Calu3 (cell line): ENCODE measurements around the gene INPP5F. TPM values are rescaled to one million over a fixed set of nuclear protein-coding genes. Genes with fewer than 3 reads are reported as not detected.

Source experiments
- BruUV-seq: library from RNA; stranded (reverse); fragments of 400-500 nt; replicated peaks from 2 replicates; lab custom pipeline; 2021; lab: Mats Ljungman, UMichigan
- CTCF ChIA-PET: fragments of 300-600 bp; sonication (Branson Sonifier 250); formaldehyde crosslinking; loops from one replicate; lab custom pipeline; 2022; ENCODE audit warnings: antibody characterized with exemption; lab: Charles Lee
- DNase-seq: peaks from one replicate; pipeline ENCODE4 v3.0.0; 2022
- H3K27ac Mint-ChIP-seq: one replicate; pipeline ENCODE4 v1.8.0; 2022; ENCODE audit warnings: mixed read lengths; ENCODE audit not compliant: unreplicated experiment
- H3K27me3 Mint-ChIP-seq: one replicate; pipeline ENCODE4 v1.8.0; 2022; ENCODE audit warnings: mixed read lengths; ENCODE audit not compliant: unreplicated experiment
- H3K36me3 Mint-ChIP-seq: one replicate; pipeline ENCODE4 v1.8.0; 2022; ENCODE audit warnings: mild to moderate bottlenecking, moderate library complexity, mixed read lengths; ENCODE audit not compliant: insufficient read depth, unreplicated experiment
- H3K4me1 Mint-ChIP-seq: one replicate; pipeline ENCODE4 v1.8.0; 2022; ENCODE audit warnings: mild to moderate bottlenecking, low read depth, mixed read lengths; ENCODE audit not compliant: unreplicated experiment
- H3K4me3 Mint-ChIP-seq: one replicate; pipeline ENCODE4 v1.8.0; 2022; ENCODE audit warnings: mild to moderate bottlenecking, low read depth, moderate library complexity, mixed read lengths; ENCODE audit not compliant: unreplicated experiment
- H3K9me3 Mint-ChIP-seq: one replicate; pipeline ENCODE4 v1.8.0; 2022; ENCODE audit warnings: low read depth, mixed read lengths; ENCODE audit not compliant: unreplicated experiment
- CTCF ChIP-seq: fragments of 200-600 bp; IDR thresholded peaks from one replicate; pipeline ENCODE4 v1.8.0; 2022; ENCODE audit warnings: antibody characterized with exemption; ENCODE audit not compliant: unreplicated experiment
- intact Hi-C: fragments of 100-400 bp; cut with micrococcal nuclease; formaldehyde crosslinking; loops from one replicate; pipeline ENCODE4 v1.10.0; 2022; ENCODE audit not compliant: unreplicated experiment
- total RNA-seq: library from RNA; stranded (reverse); gene quantifications from 2 replicates; pipeline ENCODE4 v1.2.3, GENCODE V29; 2022

The INPP5F gene
- total RNA-seq, 1 experiment from 2014 or later = 6.9 TPM

GRCh38 chr10:119755446-119755845 is 29.6 kb downstream of the INPP5F start:
- Mint-ChIP-seq H3K36me3 (no peaks in the 10 kb centered on the region), H3K4me1 (peaks cover 12% of the 10 kb centered on the region), H3K27me3 (no peaks in the 10 kb centered on the region)

GRCh38 chr10:119758448-119759195 is 32.8 kb downstream of the INPP5F start:
- no peak overlapping the region for H3K4me3 Mint-ChIP-seq
- no peaks in the 10 kb centered on the region for H3K36me3 Mint-ChIP-seq
- no peak overlapping the region for H3K27ac Mint-ChIP-seq
- BruUV-seq = no TSS peak
- no peaks in the 10 kb centered on the region for H3K9me3 Mint-ChIP-seq
- no peak for DNase-seq
- H3K27me3 Mint-ChIP-seq = no peaks in the 10 kb centered on the region
- intact Hi-C loops = no loop called here
- CTCF ChIA-PET = no interaction called here
- peaks cover 8% of the 10 kb centered on the region for H3K4me1 Mint-ChIP-seq
- no peak for TF ChIP-seq CTCF

More at GRCh38 chr10:119755446-119755845, 29.6 kb downstream of the INPP5F start:
- H3K27ac Mint-ChIP-seq = no peak overlapping the region
- no TSS peak for BruUV-seq
- DNase-seq = no peak
- no peak for TF ChIP-seq CTCF
- intact Hi-C loops = no loop called here
- CTCF ChIA-PET = no interaction called here
- H3K4me3 Mint-ChIP-seq = no peak overlapping the region
- H3K9me3 Mint-ChIP-seq = no peaks in the 10 kb centered on the region

- DNase-seq = no peak
- Mint-ChIP-seq H3K9me3 (no peaks in the 10 kb centered on the region), H3K36me3 (no peaks in the 10 kb centered on the region), H3K27ac (no peak overlapping the region), H3K4me3 (no peak overlapping the region), H3K4me1 (no peaks in the 10 kb centered on the region), H3K27me3 (no peaks in the 10 kb centered on the region)
- TF ChIP-seq CTCF = no peak
- CTCF ChIA-PET = no interaction called here
- intact Hi-C loops = no loop called here
- no TSS peak for BruUV-seq
These were observed 34.0 kb downstream of the INPP5F start for GRCh38 chr10:119759832-119760231.

DNA sequence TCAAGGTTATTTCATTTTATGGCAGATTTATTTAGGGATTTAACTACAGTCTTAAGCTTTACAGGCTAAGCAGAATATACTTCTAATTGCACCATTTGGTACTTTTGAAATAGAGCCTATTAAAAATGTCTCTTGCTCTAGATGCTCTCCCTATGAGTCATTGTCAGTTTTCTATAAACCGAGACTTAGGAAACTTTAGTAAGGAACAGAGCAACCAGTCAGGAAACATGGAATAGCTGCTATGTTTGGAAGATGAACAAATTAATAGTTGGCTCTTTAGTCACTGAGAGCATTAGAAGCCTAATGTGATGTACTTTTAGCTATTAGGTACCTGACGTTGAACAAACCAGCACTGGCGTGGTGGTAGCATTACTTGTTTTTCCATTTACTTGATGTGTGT is 35.3 kb downstream of the INPP5F start:
- intact Hi-C loops = no loop called here
- no peak for DNase-seq
- Mint-ChIP-seq H3K4me1 (no peaks in the 10 kb centered on the region), H3K4me3 (no peak overlapping the region), H3K9me3 (no peaks in the 10 kb centered on the region), H3K27me3 (no peaks in the 10 kb centered on the region), H3K36me3 (no peaks in the 10 kb centered on the region), H3K27ac (no peak overlapping the region)
- CTCF ChIA-PET = no interaction called here
- BruUV-seq = no TSS peak
- TF ChIP-seq CTCF = no peak
